Epithelial cell of esophagus (primary cell): ENCODE measurements around the gene ARRDC1.
A peak's percentile ranks its signal among the peaks of the same experiment; 100 is the strongest.
"Not testable (repeated sequence)": the region's sequence is repeated elsewhere in the genome, so short reads cannot be mapped to it uniquely, and the experiment has no call there.

Source experiments
- DNase-seq: peaks from one replicate; pipeline ENCODE4 v3.0.0; 2010; ENCODE audit warnings: low read depth
- H3K4me3 ChIP-seq: 2 replicates; pipeline ENCODE4 v1.5.1; 2011; ENCODE audit warnings: mild to moderate bottlenecking, low read length, control low read depth
- CTCF ChIP-seq: IDR thresholded peaks from 2 replicates; pipeline ENCODE4 v1.5.1; 2011; ENCODE audit warnings: low read depth, mild to moderate bottlenecking, low read length, control low read depth, inconsistent platforms; ENCODE audit not compliant: insufficient read depth; ENCODE audit errors: missing control alignments

ARRDC1 gene

GRCh38 chr9:137592767-137593166, 12.7 kb upstream of the ARRDC1 start:
- no peak overlapping the region for H3K4me3 ChIP-seq
- no peak for DNase-seq
- TF ChIP-seq CTCF: no peak

GRCh38 chr9:137593176-137593575, 12.3 kb upstream of the ARRDC1 start:
- no peak for DNase-seq
- TF ChIP-seq CTCF: no peak

GRCh38 chr9:137596577-137596976, 8.9 kb upstream of the ARRDC1 start:
- H3K4me3 ChIP-seq, DNase-seq: not testable (repeated sequence)

More at GRCh38 chr9:137593176-137593575, 12.3 kb upstream of the ARRDC1 start:
- no peak overlapping the region for H3K4me3 ChIP-seq

GRCh38 chr9:137598943-137599342, 6.5 kb upstream of the ARRDC1 start:
- DNase-seq: no peak
- TF ChIP-seq CTCF: no peak
- H3K4me3 ChIP-seq: no peak overlapping the region

- DNase-seq: no peak
- no peak overlapping the region for H3K4me3 ChIP-seq
- TF ChIP-seq CTCF: peak; percentile 6
These were observed 2.8 kb upstream of the ARRDC1 start for GRCh38 chr9:137602661-137603060.

- H3K4me3 ChIP-seq: no peak overlapping the region
- DNase-seq: no peak
- TF ChIP-seq CTCF: no peak
These were observed 1.6 kb upstream of the ARRDC1 start for GRCh38 chr9:137603879-137604278.

GRCh38 chr9:137604345-137605086, 970 bp upstream of the ARRDC1 start:
- H3K4me3 ChIP-seq: peak overlapping the region; percentile 29
- no peak for TF ChIP-seq CTCF
- DNase-seq: no peak
